HepG2 (cell line): ENCODE results near the gene TXNL4A. TPM values are rescaled to one million over a fixed set of nuclear protein-coding genes. Genes with fewer than 3 reads are reported as not detected.

Experiments
- CEBPB ChIP-seq: IDR thresholded peaks from 2 replicates; pipeline ENCODE4 v1.6.1; 2011; ENCODE audit warnings: low read depth, low read length, improper control_type of control experiment, borderline replicate concordance
- FOSL2 ChIP-seq: sonication (generic); formaldehyde crosslinking; IDR thresholded peaks from 2 replicates; pipeline ENCODE4 v1.4.0; 2020; ENCODE audit warnings: missing genetic modification reagents
- JUN ChIP-seq: sonication (generic); formaldehyde crosslinking; IDR thresholded peaks from 2 replicates; pipeline ENCODE4 v1.4.0; 2020; ENCODE audit warnings: mild to moderate bottlenecking, missing genetic modification reagents
- KDM5B ChIP-seq: sonication (generic); formaldehyde crosslinking; IDR thresholded peaks from 2 replicates; pipeline ENCODE4 v1.4.0; 2020; ENCODE audit warnings: missing genetic modification reagents, mild to moderate bottlenecking, borderline replicate concordance
- PATZ1 ChIP-seq: sonication (generic); formaldehyde crosslinking; IDR thresholded peaks from 2 replicates; pipeline ENCODE4 v1.4.0; 2020; ENCODE audit warnings: missing genetic modification reagents
- PRMT3 ChIP-seq: sonication (generic); formaldehyde crosslinking; IDR thresholded peaks from 2 replicates; pipeline ENCODE4 v1.8.1; 2022; ENCODE audit warnings: low read depth, mild to moderate bottlenecking, moderate library complexity, missing genetic modification reagents, borderline replicate concordance
- SMC3 ChIP-seq: IDR thresholded peaks from 2 replicates; pipeline ENCODE4 v1.6.1; 2011; ENCODE audit warnings: low read length, improper control_type of control experiment
- TCF7 ChIP-seq: sonication (generic); IDR thresholded peaks from 2 replicates; pipeline ENCODE4 v1.6.1; 2016; ENCODE audit warnings: antibody characterized with exemption, low read depth
- TEAD3 ChIP-seq: optimal IDR thresholded peaks from 2 replicates; pipeline ENCODE3; 2016; ENCODE audit warnings: borderline replicate concordance
- ZHX2 ChIP-seq, 2 experiments: sonication (generic) in 1 of 2; formaldehyde crosslinking in 1 of 2; IDR thresholded peaks; 2 replicates each; pipeline versions ENCODE4 v1.6.1 to v1.9.0; 2014 to 2022; ENCODE audit warnings: antibody characterized with exemption in 1 of 2, borderline replicate concordance in 1 of 2, inconsistent platforms in 1 of 2, low read depth in 1 of 2, missing genetic modification reagents in 1 of 2
- ZMYM3 ChIP-seq: sonication (generic); formaldehyde crosslinking; IDR thresholded peaks from 2 replicates; pipeline ENCODE4 v1.5.1; 2020; ENCODE audit warnings: mild to moderate bottlenecking, missing genetic modification reagents
- ZNF362 ChIP-seq: sonication (generic); formaldehyde crosslinking; IDR thresholded peaks from 2 replicates; pipeline ENCODE4 v1.4.0; 2020; ENCODE audit warnings: missing genetic modification reagents, mild to moderate bottlenecking, borderline replicate concordance
- polyA plus RNA-seq, 8 experiments: library from polyadenylated mRNA; depleted of rRNA in 3 of 8; stranded (reverse) in 7 of 8; unstranded in 1 of 8; fragments of >200 nt; fragmentation: Illumina TruSeq in 4 of 8; extraction: Trizol in 4 of 8; gene quantifications; 2 replicates each; pipeline versions ENCODE4 v1.2.1 to v1.2.3, GENCODE V29; 2011 to 2016; ENCODE audit warnings: low read depth in 4 of 8, missing spikeins in 1 of 8, mixed read lengths in 1 of 8; ENCODE audit not compliant: insufficient read depth in 1 of 8
- total RNA-seq, 5 experiments: library from RNA; depleted of rRNA; stranded (reverse); fragments of >200 nt; fragmentation: Illumina TruSeq; extraction: Trizol; gene quantifications; 2 replicates each; pipeline ENCODE4 v1.2.3, GENCODE V29; 2016; ENCODE audit warnings: low read depth in 1 of 5

TXNL4A gene
- total and polyA plus RNA-seq, 2 of the 13 experiments (the other 11 are each of a cell fraction or from before 2014, with no cell fraction given): 172 to 202 TPM

DNA sequence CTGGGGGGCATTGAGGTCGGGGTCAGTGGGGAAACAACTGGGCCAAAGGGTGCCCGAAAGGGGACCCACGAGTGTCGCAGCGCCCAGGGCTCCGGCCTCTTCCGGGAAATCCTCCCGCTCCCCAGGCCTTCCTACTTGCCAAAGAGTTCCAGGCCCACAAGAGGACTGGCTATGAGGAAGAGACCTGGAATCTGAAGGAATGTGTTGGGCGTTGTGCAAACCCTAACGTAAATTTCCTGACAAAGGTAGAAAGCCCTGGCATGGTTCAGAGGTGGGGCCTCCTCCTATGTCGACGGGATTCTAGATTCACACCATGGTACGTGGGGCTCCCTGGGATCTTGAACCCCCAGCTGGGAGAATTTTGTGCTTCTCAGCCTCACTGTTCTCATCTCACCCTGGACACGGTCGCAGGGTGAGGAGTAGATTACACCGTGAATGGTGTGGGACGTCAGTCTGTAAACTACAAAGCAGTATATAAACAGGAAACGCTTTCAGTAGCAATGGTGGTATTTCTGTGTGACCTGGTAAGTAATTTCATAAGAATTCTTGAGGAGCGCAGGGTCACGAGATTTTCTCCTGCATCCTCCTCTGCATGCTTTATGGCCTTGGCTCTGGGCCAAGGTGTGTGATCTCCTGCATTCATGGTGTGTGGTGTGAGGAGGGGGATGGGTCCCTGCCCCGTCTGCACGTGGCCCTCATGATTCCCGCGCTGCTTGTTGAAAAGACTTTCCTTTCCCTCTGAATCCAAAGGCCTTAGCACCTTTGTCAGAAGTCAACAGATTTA is 23.1 kb downstream of the TXNL4A start (continued):
- TF ChIP-seq ZHX2 (IDR thresholded peaks at IDR 0.05; ENCODE audit: low read depth) (no peak), ZHX2 (CRISPR knock-in tag; IDR thresholded peaks at IDR 0.05; ENCODE audit: borderline replicate concordance) (no peak), TEAD3 (CRISPR knock-in tag) (peak; percentile 69), FOSL2 (CRISPR knock-in tag) (peak; percentile 44), PATZ1 (CRISPR knock-in tag) (peak; percentile 74), PRMT3 (CRISPR knock-in tag) (no peak), CEBPB (peak; percentile 76), ZNF362 (CRISPR knock-in tag) (no peak), KDM5B (CRISPR knock-in tag) (no peak), JUN (no peak), SMC3 (peak; percentile 18; the same call in 1 of the 2 replicates), TCF7 (no peak), ZMYM3 (CRISPR knock-in tag) (no peak)
- TF ChIP-seq, all 625 proteins: peak for 83
